Measurements from ENCODE around the gene NR2C1. TPM values are rescaled to one million over a fixed set of nuclear protein-coding genes. Genes with fewer than 3 reads are reported as not detected.

The NR2C1 gene
- total and polyA plus RNA-seq, 9 of the 15 experiments (the other 6 are each of a cell fraction or from before 2014, with no cell fraction given) = 8.5 to 42.4 (median 35.6) TPM

DNA sequence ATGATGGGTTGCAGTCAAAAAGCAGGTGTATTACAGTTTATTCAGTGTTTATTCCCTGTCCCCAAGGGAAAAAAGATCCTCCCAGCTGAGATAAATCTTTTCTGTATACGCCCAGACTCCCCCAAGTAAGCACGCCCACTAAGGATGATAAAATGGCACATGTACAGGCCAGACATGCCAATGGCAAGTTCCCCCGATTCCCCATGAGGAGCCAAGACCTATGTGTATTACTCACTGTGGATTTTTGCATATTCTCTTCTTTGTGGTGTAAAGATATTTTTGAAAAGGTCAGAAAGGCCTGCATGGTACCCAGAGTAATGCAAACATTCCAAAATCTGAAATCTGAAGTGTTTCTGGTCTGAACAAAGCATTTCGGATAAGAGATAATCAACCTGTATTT is 22.2 kb downstream of the NR2C1 start (continued):
- TF ChIP-seq, protein P1, sequence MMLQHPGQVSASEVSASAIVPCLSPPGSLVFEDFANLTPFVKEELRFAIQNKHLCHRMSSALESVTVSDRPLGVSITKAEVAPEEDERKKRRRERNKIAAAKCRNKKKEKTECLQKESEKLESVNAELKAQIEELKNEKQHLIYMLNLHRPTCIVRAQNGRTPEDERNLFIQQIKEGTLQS (IDR thresholded peaks at IDR 0.05) = no peak
- TF ChIP-seq, protein P1 (CRISPR knock-in tag; conservative IDR thresholded peaks at IDR 0.05) = no peak
- TF ChIP-seq BCOR (IDR thresholded peaks at IDR 0.05) = no peak
- TF ChIP-seq, protein P2, sequence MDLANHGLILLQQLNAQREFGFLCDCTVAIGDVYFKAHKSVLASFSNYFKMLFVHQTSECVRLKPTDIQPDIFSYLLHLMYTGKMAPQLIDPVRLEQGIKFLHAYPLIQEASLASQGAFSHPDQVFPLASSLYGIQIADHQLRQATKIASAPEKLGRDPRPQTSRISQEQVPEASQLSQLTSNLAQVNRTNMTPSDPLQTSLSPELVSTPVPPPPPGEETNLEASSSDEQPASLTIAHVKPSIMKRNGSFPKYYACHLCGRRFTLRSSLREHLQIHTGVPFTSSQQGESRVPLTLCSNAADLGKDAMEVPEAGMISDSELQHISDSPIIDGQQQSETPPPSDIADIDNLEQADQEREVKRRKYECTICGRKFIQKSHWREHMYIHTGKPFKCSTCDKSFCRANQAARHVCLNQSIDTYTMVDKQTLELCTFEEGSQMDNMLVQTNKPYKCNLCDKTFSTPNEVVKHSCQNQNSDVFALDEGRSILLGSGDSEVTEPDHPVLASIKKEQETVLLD (IDR thresholded peaks at IDR 0.05) = no peak
- no peak for TF ChIP-seq ZNF507 (tag; conservative IDR thresholded peaks at IDR 0.05)
- no peak for TF ChIP-seq HNRNPL (IDR thresholded peaks at IDR 0.05; ENCODE audit: low read depth, low read length)

DNA sequence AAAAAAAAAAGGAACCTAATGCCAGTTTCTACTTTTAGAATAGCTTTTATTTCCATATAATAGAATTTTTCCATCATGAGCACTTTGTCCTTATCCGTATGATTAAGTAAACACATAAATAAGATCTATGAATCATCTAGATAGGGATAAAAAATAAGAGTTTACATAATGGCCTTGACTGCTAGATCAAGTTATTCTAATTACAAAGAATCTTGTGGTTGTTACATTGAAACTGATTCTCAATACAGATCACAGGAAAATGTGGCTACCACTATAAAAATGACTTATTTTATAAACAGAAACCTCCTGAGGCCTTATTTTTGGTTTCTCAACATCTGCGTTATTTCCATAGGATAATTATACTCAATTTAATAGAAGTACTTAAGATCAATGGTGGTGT is 35.5 kb downstream of the NR2C1 start:
- TF ChIP-seq ZNF146 (CRISPR knock-in tag; IDR thresholded peaks at IDR 0.05; ENCODE audit: unreplicated experiment) (no peak), ZNF696 (CRISPR knock-in tag; conservative IDR thresholded peaks at IDR 0.05) (no peak), GABPB2 (CRISPR knock-in tag; conservative IDR thresholded peaks at IDR 0.05) (no peak)
- Histone ChIP-seq H3K79me2 (ENCODE audit: control insufficient read depth, insufficient read depth, low read length) (no peaks in the 10 kb centered on the region), H3K9me3 (replicated peaks; ENCODE audit: control insufficient read depth, insufficient read depth, low read depth, low read length) (no peaks in the 10 kb centered on the region), H3K36me3 (ENCODE audit: control insufficient read depth, insufficient read depth, low read length) (peaks cover 58% of the 10 kb centered on the region; the same call in 2 of the 3 replicates), H3K27ac (ENCODE audit: extremely low read depth, low read depth, low read length) (no peak overlapping the region), H3K4me2 (ENCODE audit: insufficient read depth, low read length) (no peak overlapping the region), H3K4me3 (no peak overlapping the region), H3K27me3 (ENCODE audit: control insufficient read depth in 2 of 2, insufficient read depth in 2 of 2, low read length in 2 of 2) (no peaks in the 10 kb centered on the region), H3K9me1 (ENCODE audit: control insufficient read depth, insufficient read depth, low read length) (no peaks in the 10 kb centered on the region), H4K20me1 (replicated peaks; ENCODE audit: control insufficient read depth, insufficient read depth, low read length) (no peaks in the 10 kb centered on the region), H3K9ac (ENCODE audit: insufficient read depth in 1 of 2, low read depth in 2 of 2, low read length in 2 of 2) (no peak overlapping the region), H2AFZ (ENCODE audit: low read depth, low read length) (no peak overlapping the region), H3K4me1 (replicated peaks in 1 of 2; ENCODE audit: control insufficient read depth in 2 of 2, insufficient read depth in 2 of 2, low read length in 2 of 2) (no peaks in the 10 kb centered on the region)
- FAIRE-seq = no peak
- BruUV-seq (replicated peaks) = no TSS peak
- ChIA-PET POLR2A (no interaction called here), CTCF (ENCODE audit: low intra/inter-chr PET ratio) (no interaction called here)
- 86% methylated on average over 2 of the region's 2 CpGs for WGBS (ENCODE audit: insufficient coverage, low coverage, missing lambda C conversion rate)
- no peak for DNase-seq (ENCODE audit: extremely low read depth in 1 of 4, low spot score in 3 of 4)
- in situ Hi-C loops (cut with MboI) (no loop called here), intact Hi-C loops (cut with micrococcal nuclease) (no loop called here)
- no peak for ATAC-seq

All from K562 (cell line).